WTC11 (cell line): ENCODE data around the gene RRAGB.

Source experiments
- ATF2 ChIP-seq: sonication (generic); formaldehyde crosslinking; IDR thresholded peaks from 2 replicates; pipeline ENCODE4 v1.8.1; 2022; ENCODE audit warnings: low read depth, missing genetic modification reagents, borderline replicate concordance
- ATF3 ChIP-seq: sonication (generic); formaldehyde crosslinking; conservative IDR thresholded peaks from 2 replicates; pipeline ENCODE4 v1.8.1; 2022; ENCODE audit warnings: mild to moderate bottlenecking, missing genetic modification reagents
- HMGXB4 ChIP-seq: sonication (generic); formaldehyde crosslinking; IDR thresholded peaks from 2 replicates; pipeline ENCODE4 v1.8.1; 2023; ENCODE audit warnings: mild to moderate bottlenecking, moderate library complexity, missing genetic modification reagents
- MAX ChIP-seq: sonication (generic); formaldehyde crosslinking; IDR thresholded peaks from 2 replicates; pipeline ENCODE4 v1.8.0; 2022; ENCODE audit warnings: mild to moderate bottlenecking, missing genetic modification reagents
- TCF7 ChIP-seq: sonication (generic); formaldehyde crosslinking; IDR thresholded peaks from 2 replicates; pipeline ENCODE4 v1.8.0; 2022; ENCODE audit warnings: mild to moderate bottlenecking, low read depth, missing genetic modification reagents, moderate library complexity
- TEAD4 ChIP-seq: sonication (generic); formaldehyde crosslinking; IDR thresholded peaks from 2 replicates; pipeline ENCODE4 v1.8.0; 2022; ENCODE audit warnings: mild to moderate bottlenecking, missing genetic modification reagents
- ZNF671 ChIP-seq: fragments of 250-450 bp; sonication (Bioruptor Pico); IDR thresholded peaks from 2 replicates; pipeline ENCODE4 v1.8.0; 2021; ENCODE audit warnings: mild to moderate bottlenecking

GRCh38 chrX:55796496-55796895, 78.9 kb downstream of the RRAGB start:
- no peak for TF ChIP-seq TCF7 (CRISPR knock-in tag)
- no peak for TF ChIP-seq ZNF671
- TF ChIP-seq HMGXB4 (CRISPR knock-in tag) = no peak
- no peak for TF ChIP-seq ATF3 (CRISPR knock-in tag)
- no peak for TF ChIP-seq ATF2 (CRISPR knock-in tag)
- no peak for TF ChIP-seq TEAD4 (CRISPR knock-in tag)
- no peak for TF ChIP-seq MAX (CRISPR knock-in tag)
